SKM-1 (cell line): ENCODE measurements around the gene MRPL54.
A peak's percentile ranks its signal among the peaks of the same experiment; 100 is the strongest.

Experiments
- DNase-seq: peaks from one replicate; lab custom pipeline; 2025; ENCODE audit not compliant: unreplicated experiment; lab: John Stamatoyannopoulos, UW

The MRPL54 gene

GRCh38 chr19:3784607-3785450 is 22.3 kb downstream of the MRPL54 start:
- no peak for DNase-seq

GRCh38 chr19:3785451-3785937 is 23.0 kb downstream of the MRPL54 start:
- DNase-seq, result no peak

GRCh38 chr19:3785938-3786824 is 23.7 kb downstream of the MRPL54 start, which contains the start of gene MATK:
Gene MATK (minus strand): TSS chr19:3786381. CDS start chr19:3785135, 1,246 bp downstream.
- peak; percentile 36 for DNase-seq

- DNase-seq, result no peak
These were observed 26.7 kb downstream of the MRPL54 start for GRCh38 chr19:3788996-3789778.

- no peak for DNase-seq
These were observed 27.8 kb downstream of the MRPL54 start for GRCh38 chr19:3790209-3790734.

GRCh38 chr19:3790941-3791340 is 28.5 kb downstream of the MRPL54 start:
- DNase-seq, result no peak

- DNase-seq, result no peak
These were observed 29.6 kb downstream of the MRPL54 start for GRCh38 chr19:3792114-3792513.

GRCh38 chr19:3793799-3794198 is 31.3 kb downstream of the MRPL54 start:
- DNase-seq, result no peak

- no peak for DNase-seq
These were observed 33.9 kb downstream of the MRPL54 start for GRCh38 chr19:3796358-3796757.

- DNase-seq, result no peak
These were observed 35.7 kb downstream of the MRPL54 start for GRCh38 chr19:3798137-3798536.

- DNase-seq, result no peak
These were observed 38.5 kb downstream of the MRPL54 start for GRCh38 chr19:3800996-3801395.

- DNase-seq, result no peak
These were observed 39.1 kb downstream of the MRPL54 start for GRCh38 chr19:3801412-3802096.

GRCh38 chr19:3803114-3803888 is 40.8 kb downstream of the MRPL54 start:
- no peak for DNase-seq

- DNase-seq, result no peak
These were observed 41.5 kb downstream of the MRPL54 start for GRCh38 chr19:3803986-3804385.

GRCh38 chr19:3804429-3804828 is 41.9 kb downstream of the MRPL54 start:
- DNase-seq, result no peak

GRCh38 chr19:3805859-3806258 is 43.4 kb downstream of the MRPL54 start:
- no peak for DNase-seq

- no peak for DNase-seq
These were observed 44.6 kb downstream of the MRPL54 start for GRCh38 chr19:3807131-3807480.

- DNase-seq, result no peak
These were observed 45.3 kb downstream of the MRPL54 start for GRCh38 chr19:3807574-3808354.
